K562 (cell line): Measurements from ENCODE around the gene PLK1. TPM values are rescaled to one million over a fixed set of nuclear protein-coding genes. Genes with fewer than 3 reads are reported as not detected.

Experiments
- CCNT2 ChIP-seq: IDR thresholded peaks from 2 replicates; pipeline ENCODE4 v1.6.1; 2011; ENCODE audit warnings: borderline replicate concordance, low read depth, mild to moderate bottlenecking, moderate library complexity, mixed read lengths, low read length; ENCODE audit not compliant: insufficient read length; ENCODE audit errors: extremely low read depth
- CEBPG ChIP-seq, 3 experiments: fragments of 200-800 bp in 1 of 3; sonication (Bioruptor generic) in 1 of 3; sonication (generic) in 1 of 3; formaldehyde crosslinking in 1 of 3; IDR thresholded peaks in 2 of 3; conservative IDR thresholded peaks in 1 of 3; 2 replicates each; pipeline versions ENCODE4 v1.6.1 to v1.8.0; 2016 to 2022; ENCODE audit warnings: missing compliant biosample characterization in 2 of 3, missing genetic modification characterization in 2 of 3, mild to moderate bottlenecking in 1 of 3, missing genetic modification reagents in 1 of 3
- DDX20 ChIP-seq: fragments of 450-650 bp; IDR thresholded peaks from 2 replicates; pipeline ENCODE4 v1.6.1; 2016; ENCODE audit warnings: missing genetic modification characterization, low read depth, mild to moderate bottlenecking, missing compliant biosample characterization, moderate library complexity
- DIDO1 ChIP-seq: fragments of 450-650 bp; IDR thresholded peaks from 2 replicates; pipeline ENCODE4 v1.6.1; 2016; ENCODE audit warnings: low read depth, missing biosample characterization, missing genetic modification characterization
- HNRNPL ChIP-seq: fragments of 200-400 bp; formaldehyde crosslinking; IDR thresholded peaks from 2 replicates; pipeline ENCODE4 v1.6.1; 2017; ENCODE audit warnings: low read depth, mild to moderate bottlenecking, low read length
- MIER1 ChIP-seq: fragments of 450-650 bp; IDR thresholded peaks from 2 replicates; pipeline ENCODE4 v1.6.1; 2016; ENCODE audit warnings: antibody characterized with exemption, mild to moderate bottlenecking, low read depth
- MYNN ChIP-seq, 2 experiments: sonication (generic); formaldehyde crosslinking in 1 of 2; IDR thresholded peaks; 2 replicates each; pipeline versions ENCODE4 v1.5.0 to v1.6.1; 2016 to 2020; ENCODE audit warnings: antibody characterized with exemption in 1 of 2, missing genetic modification reagents in 1 of 2
- SMARCE1 ChIP-seq: fragments of 450-650 bp; IDR thresholded peaks from 2 replicates; pipeline ENCODE4 v1.7.1; 2016; ENCODE audit warnings: mild to moderate bottlenecking
- SNIP1 ChIP-seq: fragments of 450-650 bp; IDR thresholded peaks from 2 replicates; pipeline ENCODE4 v1.7.1; 2017; ENCODE audit warnings: low read depth, mild to moderate bottlenecking
- SOX6 ChIP-seq: fragments of 450-650 bp; IDR thresholded peaks from 2 replicates; pipeline ENCODE4 v1.6.1; 2014; ENCODE audit warnings: mild to moderate bottlenecking
- TGIF2 ChIP-seq: sonication (generic); formaldehyde crosslinking; IDR thresholded peaks from 2 replicates; pipeline ENCODE4 v1.8.1; 2022; ENCODE audit warnings: mild to moderate bottlenecking, missing genetic modification reagents, moderate library complexity
- U2AF1 ChIP-seq: fragments of 200-400 bp; formaldehyde crosslinking; optimal IDR thresholded peaks from 2 replicates; pipeline ENCODE3; 2017; ENCODE audit warnings: mild to moderate bottlenecking, low read depth, low read length, moderate library complexity
- ZNF282 ChIP-seq: sonication (generic); formaldehyde crosslinking; IDR thresholded peaks from 2 replicates; pipeline ENCODE4 v1.8.1; 2023; ENCODE audit warnings: missing genetic modification reagents
- ZNF3 ChIP-seq: fragments of 250-450 bp; sonication (Bioruptor Pico); IDR thresholded peaks from 2 replicates; pipeline ENCODE4 v1.5.0; 2021; ENCODE audit warnings: mild to moderate bottlenecking, moderate library complexity
- ZNF316 ChIP-seq: fragments of 450-650 bp; IDR thresholded peaks from 2 replicates; pipeline ENCODE4 v1.6.1; 2016
- ZNF76 ChIP-seq: fragments of 250-450 bp; sonication (Bioruptor Pico); IDR thresholded peaks from 2 replicates; pipeline ENCODE4 v1.4.0; 2020; ENCODE audit warnings: mild to moderate bottlenecking, moderate library complexity, borderline replicate concordance
- polyA plus RNA-seq, 8 experiments: library from polyadenylated mRNA; depleted of rRNA in 4 of 8; stranded (reverse) in 5 of 8; unstranded in 3 of 8; fragments of >200 nt; fragmentation: Nextera tagmentation in 2 of 8; fragmentation: Illumina TruSeq in 1 of 8; extraction: Ambion mirVana in 2 of 8; extraction: Trizol in 1 of 8; gene quantifications; 2 replicates each; pipeline versions ENCODE4 v1.2.1 to v1.2.3, GENCODE V29; 2011 to 2014; ENCODE audit warnings: inconsistent platforms in 1 of 8, missing spikeins in 1 of 8
- total RNA-seq, 7 experiments: library from RNA; depleted of rRNA in 6 of 7; stranded (reverse); fragments of >200 nt in 6 of 7; fragmentation: Illumina TruSeq in 2 of 7; extraction: Trizol in 2 of 7; gene quantifications; 2 replicates each; pipeline versions ENCODE4 v1.2.1 to v1.2.3, GENCODE V29; 2011 to 2021; ENCODE audit warnings: low replicate concordance in 1 of 7
- TF ChIP-seq, protein P1 (sequence below): fragments of 250-450 bp; sonication (Bioruptor Pico); IDR thresholded peaks from 2 replicates; pipeline ENCODE4 v1.5.0; 2022; ENCODE audit warnings: mild to moderate bottlenecking
- TF ChIP-seq, protein P2 (sequence below): fragments of 250-450 bp; sonication (Bioruptor Pico); IDR thresholded peaks from 2 replicates; pipeline ENCODE4 v1.4.0; 2020; ENCODE audit warnings: mild to moderate bottlenecking, moderate library complexity, borderline replicate concordance
- TF ChIP-seq, protein P3 (sequence below): sonication (generic); formaldehyde crosslinking; IDR thresholded peaks from 2 replicates; pipeline ENCODE4 v1.9.0; 2022; ENCODE audit warnings: mild to moderate bottlenecking, missing genetic modification reagents
- TF ChIP-seq, protein P4 (sequence below): fragments of 250-450 bp; sonication (Bioruptor Pico); IDR thresholded peaks from 2 replicates; pipeline ENCODE4 v1.5.0; 2020; ENCODE audit warnings: mild to moderate bottlenecking, borderline replicate concordance

PLK1 gene
- total and polyA plus RNA-seq, 9 of the 15 experiments (the other 6 are each of a cell fraction or from before 2014, with no cell fraction given), result 13.6 to 212 (median 45.5) TPM

DNA sequence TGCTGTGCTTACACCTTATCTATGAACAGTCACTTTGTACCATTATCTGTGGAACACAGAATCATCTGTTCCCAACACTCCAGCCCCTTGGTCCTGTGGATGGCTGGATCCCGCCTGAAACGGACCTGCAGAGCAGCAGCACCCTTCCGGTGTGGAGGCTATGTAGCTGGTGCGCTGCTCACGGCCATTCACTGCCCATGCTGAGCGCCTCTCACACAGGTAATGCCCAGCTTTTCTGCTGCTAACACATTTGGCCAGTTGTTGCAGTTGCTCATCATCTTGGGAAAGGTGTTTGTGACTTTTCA lies 11.4 kb upstream of the PLK1 start (continued):
- TF ChIP-seq CEBPG (CRISPR knock-in tag; IDR thresholded peaks at IDR 0.05) (no peak), CEBPG (tag; conservative IDR thresholded peaks at IDR 0.05 in 1 of 2, IDR thresholded peaks at IDR 0.05 in 1 of 2) (no peak), U2AF1 (no peak), ZNF282 (CRISPR knock-in tag) (no peak), SNIP1 (no peak), HNRNPL (no peak), SOX6 (peak; percentile 84; the same call in 1 of the 2 replicates), DDX20 (tag) (no peak), CCNT2 (no peak), ZNF76 (CRISPR knock-in tag) (no peak), SMARCE1 (peak; percentile 69; the same call in 1 of the 2 replicates), TGIF2 (CRISPR knock-in tag) (no peak), DIDO1 (tag) (no peak), ZNF3 (no peak), MIER1 (no peak), MYNN (IDR thresholded peaks at IDR 0.05) (no peak; the same call in 1 of the 2 replicates), MYNN (CRISPR knock-in tag; IDR thresholded peaks at IDR 0.05) (no peak), ZNF316 (no peak)
- TF ChIP-seq, protein P1, sequence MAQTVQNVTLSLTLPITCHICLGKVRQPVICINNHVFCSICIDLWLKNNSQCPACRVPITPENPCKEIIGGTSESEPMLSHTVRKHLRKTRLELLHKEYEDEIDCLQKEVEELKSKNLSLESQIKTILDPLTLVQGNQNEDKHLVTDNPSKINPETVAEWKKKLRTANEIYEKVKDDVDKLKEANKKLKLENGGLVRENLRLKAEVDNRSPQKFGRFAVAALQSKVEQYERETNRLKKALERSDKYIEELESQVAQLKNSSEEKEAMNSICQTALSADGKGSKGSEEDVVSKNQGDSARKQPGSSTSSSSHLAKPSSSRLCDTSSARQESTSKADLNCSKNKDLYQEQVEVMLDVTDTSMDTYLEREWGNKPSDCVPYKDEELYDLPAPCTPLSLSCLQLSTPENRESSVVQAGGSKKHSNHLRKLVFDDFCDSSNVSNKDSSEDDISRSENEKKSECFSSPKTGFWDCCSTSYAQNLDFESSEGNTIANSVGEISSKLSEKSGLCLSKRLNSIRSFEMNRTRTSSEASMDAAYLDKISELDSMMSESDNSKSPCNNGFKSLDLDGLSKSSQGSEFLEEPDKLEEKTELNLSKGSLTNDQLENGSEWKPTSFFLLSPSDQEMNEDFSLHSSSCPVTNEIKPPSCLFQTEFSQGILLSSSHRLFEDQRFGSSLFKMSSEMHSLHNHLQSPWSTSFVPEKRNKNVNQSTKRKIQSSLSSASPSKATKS (CRISPR knock-in tag), result no peak
- TF ChIP-seq, protein P2, sequence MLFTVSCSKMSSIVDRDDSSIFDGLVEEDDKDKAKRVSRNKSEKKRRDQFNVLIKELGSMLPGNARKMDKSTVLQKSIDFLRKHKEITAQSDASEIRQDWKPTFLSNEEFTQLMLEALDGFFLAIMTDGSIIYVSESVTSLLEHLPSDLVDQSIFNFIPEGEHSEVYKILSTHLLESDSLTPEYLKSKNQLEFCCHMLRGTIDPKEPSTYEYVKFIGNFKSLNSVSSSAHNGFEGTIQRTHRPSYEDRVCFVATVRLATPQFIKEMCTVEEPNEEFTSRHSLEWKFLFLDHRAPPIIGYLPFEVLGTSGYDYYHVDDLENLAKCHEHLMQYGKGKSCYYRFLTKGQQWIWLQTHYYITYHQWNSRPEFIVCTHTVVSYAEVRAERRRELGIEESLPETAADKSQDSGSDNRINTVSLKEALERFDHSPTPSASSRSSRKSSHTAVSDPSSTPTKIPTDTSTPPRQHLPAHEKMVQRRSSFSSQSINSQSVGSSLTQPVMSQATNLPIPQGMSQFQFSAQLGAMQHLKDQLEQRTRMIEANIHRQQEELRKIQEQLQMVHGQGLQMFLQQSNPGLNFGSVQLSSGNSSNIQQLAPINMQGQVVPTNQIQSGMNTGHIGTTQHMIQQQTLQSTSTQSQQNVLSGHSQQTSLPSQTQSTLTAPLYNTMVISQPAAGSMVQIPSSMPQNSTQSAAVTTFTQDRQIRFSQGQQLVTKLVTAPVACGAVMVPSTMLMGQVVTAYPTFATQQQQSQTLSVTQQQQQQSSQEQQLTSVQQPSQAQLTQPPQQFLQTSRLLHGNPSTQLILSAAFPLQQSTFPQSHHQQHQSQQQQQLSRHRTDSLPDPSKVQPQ (CRISPR knock-in tag), result no peak
- TF ChIP-seq, protein P3, sequence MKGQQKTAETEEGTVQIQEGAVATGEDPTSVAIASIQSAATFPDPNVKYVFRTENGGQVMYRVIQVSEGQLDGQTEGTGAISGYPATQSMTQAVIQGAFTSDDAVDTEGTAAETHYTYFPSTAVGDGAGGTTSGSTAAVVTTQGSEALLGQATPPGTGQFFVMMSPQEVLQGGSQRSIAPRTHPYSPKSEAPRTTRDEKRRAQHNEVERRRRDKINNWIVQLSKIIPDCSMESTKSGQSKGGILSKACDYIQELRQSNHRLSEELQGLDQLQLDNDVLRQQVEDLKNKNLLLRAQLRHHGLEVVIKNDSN, result no peak
- TF ChIP-seq, protein P4, sequence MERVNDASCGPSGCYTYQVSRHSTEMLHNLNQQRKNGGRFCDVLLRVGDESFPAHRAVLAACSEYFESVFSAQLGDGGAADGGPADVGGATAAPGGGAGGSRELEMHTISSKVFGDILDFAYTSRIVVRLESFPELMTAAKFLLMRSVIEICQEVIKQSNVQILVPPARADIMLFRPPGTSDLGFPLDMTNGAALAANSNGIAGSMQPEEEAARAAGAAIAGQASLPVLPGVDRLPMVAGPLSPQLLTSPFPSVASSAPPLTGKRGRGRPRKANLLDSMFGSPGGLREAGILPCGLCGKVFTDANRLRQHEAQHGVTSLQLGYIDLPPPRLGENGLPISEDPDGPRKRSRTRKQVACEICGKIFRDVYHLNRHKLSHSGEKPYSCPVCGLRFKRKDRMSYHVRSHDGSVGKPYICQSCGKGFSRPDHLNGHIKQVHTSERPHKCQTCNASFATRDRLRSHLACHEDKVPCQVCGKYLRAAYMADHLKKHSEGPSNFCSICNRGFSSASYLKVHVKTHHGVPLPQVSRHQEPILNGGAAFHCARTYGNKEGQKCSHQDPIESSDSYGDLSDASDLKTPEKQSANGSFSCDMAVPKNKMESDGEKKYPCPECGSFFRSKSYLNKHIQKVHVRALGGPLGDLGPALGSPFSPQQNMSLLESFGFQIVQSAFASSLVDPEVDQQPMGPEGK (CRISPR knock-in tag), result no peak
